ENCODE results near the gene ELOVL7.

GRCh38 chr5:60891667-60892066 is 47.6 kb upstream of the ELOVL7 start:
- TF ChIP-seq, protein P1, sequence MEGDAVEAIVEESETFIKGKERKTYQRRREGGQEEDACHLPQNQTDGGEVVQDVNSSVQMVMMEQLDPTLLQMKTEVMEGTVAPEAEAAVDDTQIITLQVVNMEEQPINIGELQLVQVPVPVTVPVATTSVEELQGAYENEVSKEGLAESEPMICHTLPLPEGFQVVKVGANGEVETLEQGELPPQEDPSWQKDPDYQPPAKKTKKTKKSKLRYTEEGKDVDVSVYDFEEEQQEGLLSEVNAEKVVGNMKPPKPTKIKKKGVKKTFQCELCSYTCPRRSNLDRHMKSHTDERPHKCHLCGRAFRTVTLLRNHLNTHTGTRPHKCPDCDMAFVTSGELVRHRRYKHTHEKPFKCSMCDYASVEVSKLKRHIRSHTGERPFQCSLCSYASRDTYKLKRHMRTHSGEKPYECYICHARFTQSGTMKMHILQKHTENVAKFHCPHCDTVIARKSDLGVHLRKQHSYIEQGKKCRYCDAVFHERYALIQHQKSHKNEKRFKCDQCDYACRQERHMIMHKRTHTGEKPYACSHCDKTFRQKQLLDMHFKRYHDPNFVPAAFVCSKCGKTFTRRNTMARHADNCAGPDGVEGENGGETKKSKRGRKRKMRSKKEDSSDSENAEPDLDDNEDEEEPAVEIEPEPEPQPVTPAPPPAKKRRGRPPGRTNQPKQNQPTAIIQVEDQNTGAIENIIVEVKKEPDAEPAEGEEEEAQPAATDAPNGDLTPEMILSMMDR (IDR thresholded peaks at IDR 0.05; ENCODE audit: low read length) = no peak
- TF ChIP-seq EZH2 (IDR thresholded peaks at IDR 0.05; ENCODE audit: borderline replicate concordance, low read length) = no peak

Measured in OCI-LY1 (cell line).